ENCODE results near the gene SLC26A11.

The SLC26A11 gene

DNA sequence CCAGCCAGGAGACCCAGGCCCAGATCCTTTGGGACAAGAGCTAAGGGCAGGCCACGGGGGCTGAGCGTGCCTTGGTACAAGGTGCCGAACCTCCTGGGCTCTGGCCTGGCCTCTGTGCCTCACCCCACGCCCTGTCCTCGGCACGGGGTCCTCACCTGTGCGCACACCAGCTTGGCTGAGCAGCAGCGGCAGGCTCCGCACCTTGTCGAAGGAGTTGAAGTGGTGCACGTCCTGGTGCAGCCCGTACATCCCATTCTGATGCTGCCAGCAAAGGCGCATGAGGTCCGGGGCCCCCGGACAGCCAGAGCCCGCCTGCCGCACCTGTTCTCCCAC is 5.4 kb upstream of the SLC26A11 start:
- TF ChIP-seq CTCF (IDR thresholded peaks at IDR 0.05; ENCODE audit: low read depth, low read length): no peak
- Histone ChIP-seq H3K9me3 (ENCODE audit: severe bottlenecking) (no peaks in the 10 kb centered on the region), H3K27ac (no peak overlapping the region), H3K36me3 (peaks cover 47% of the 10 kb centered on the region), H3K4me3 (ENCODE audit: low read depth, low read length) (no peak overlapping the region), H3K27me3 (ENCODE audit: insufficient read depth, low read depth, severe bottlenecking) (no peaks in the 10 kb centered on the region)
- DNase-seq: no peak

- peaks cover 28% of the 10 kb centered on the region for H3K36me3 ChIP-seq
- TF ChIP-seq CTCF (IDR thresholded peaks at IDR 0.05; ENCODE audit: low read depth, low read length): no peak
- DNase-seq: no peak
Measured at GRCh38 chr17:80216473-80217456, 3.5 kb upstream of the SLC26A11 start.

DNA sequence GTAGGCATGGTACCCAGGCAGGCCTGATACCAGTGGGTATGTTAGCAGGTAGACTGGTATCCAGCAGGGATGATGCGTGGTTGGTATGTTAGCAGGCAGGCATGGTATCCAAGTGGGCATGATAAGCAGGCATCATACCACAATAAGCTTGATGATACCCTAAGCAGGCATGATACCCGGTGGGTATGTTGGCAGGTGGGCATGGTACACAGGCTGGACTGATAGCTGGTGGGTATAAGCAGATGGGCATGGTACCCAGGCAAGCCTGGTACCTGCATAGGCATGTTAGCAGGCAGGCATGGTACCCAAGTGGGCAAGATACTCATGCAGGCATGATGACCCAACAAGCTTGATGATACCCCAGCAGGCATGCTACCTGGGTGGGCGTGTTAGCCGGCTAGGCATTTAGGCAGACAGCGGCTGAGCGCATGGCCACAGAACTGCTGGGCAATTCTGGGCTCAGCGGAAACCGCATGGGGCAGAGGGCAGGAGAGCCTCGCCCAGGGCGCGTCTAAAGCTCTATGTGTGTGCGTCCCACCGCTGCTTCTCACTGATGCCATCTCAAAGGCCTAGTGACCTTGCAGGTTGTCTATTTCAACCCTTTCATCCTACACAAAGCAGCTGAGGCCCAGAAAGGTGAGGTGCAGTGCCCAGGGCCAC is 2.4 kb upstream of the SLC26A11 start:
- Histone ChIP-seq H3K36me3 (peaks cover 27% of the 10 kb centered on the region), H3K4me3 (ENCODE audit: low read depth, low read length) (no peak overlapping the region), H3K9me3 (ENCODE audit: severe bottlenecking) (no peaks in the 10 kb centered on the region), H3K27me3 (ENCODE audit: insufficient read depth, low read depth, severe bottlenecking) (no peaks in the 10 kb centered on the region), H3K27ac (no peak overlapping the region)
- TF ChIP-seq CTCF (IDR thresholded peaks at IDR 0.05; ENCODE audit: low read depth, low read length): no peak
- no peak for DNase-seq

More at GRCh38 chr17:80216473-80217456, 3.5 kb upstream of the SLC26A11 start:
- Histone ChIP-seq H3K4me3 (ENCODE audit: low read depth, low read length) (no peak overlapping the region), H3K27me3 (ENCODE audit: insufficient read depth, low read depth, severe bottlenecking) (no peaks in the 10 kb centered on the region), H3K9me3 (ENCODE audit: severe bottlenecking) (no peaks in the 10 kb centered on the region), H3K27ac (no peak overlapping the region)

DNA sequence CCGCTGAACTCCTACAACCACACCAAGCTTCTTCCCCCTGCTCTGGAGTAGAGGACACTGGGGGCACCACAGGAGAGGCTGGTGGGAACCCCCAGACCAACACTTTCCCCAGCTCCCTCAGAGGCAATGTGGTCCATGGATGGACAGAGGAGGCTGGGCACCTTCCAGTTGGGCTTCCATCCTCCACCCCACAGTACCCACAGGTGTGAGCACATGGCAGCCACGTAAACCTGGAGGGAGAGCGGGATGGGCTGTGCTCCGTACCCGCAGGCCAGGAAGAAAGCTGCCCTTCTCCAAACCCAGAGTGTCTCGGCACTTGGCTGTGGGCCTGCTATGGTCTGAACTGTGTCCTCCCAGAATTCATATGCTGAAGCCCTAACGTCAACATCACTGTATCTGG is 1.8 kb upstream of the SLC26A11 start:
- Histone ChIP-seq H3K9me3 (ENCODE audit: severe bottlenecking) (no peaks in the 10 kb centered on the region), H3K36me3 (peaks cover 30% of the 10 kb centered on the region), H3K4me3 (ENCODE audit: low read depth, low read length) (no peak overlapping the region), H3K27ac (no peak overlapping the region), H3K27me3 (ENCODE audit: insufficient read depth, low read depth, severe bottlenecking) (no peaks in the 10 kb centered on the region)
- no peak for TF ChIP-seq CTCF (IDR thresholded peaks at IDR 0.05; ENCODE audit: low read depth, low read length)
- no peak for DNase-seq

DNA sequence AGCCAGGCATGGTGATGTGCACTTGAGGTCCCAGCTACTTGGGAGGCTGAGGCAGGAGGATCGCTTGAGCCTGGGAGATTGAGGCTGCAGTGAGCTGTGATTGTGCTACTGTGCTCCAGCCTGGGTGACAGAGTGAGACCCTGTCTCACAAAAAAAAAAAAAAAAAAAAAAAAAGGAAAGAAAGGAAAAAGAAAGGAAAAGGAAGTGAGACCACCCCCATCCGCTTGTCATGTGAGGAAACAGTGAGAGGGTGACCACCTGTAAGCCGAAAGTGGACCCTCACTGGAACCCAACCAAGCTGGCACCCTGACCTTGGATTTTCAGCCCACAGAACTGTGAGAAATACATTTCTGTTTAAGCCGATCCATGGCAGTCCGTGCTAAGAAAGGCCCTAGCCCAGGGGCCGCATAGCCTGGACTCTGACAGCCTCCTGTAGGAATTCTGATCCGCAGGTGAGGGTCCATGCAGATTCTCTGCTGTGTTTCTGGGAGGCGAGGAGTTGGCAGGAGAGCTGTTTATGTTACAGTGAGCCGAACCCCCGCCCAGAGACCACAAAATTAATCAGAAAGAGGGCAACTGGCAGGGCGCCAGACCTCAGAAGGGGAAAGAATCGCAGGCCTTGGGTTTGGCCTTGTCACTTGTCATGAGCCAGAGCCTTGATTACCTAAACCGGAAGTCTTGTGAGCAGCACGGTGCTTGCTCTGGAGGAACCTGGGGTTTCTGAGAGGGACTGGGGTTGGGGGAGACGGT is 1.0 kb upstream of the SLC26A11 start:
- peaks cover 27% of the 10 kb centered on the region for H3K36me3 ChIP-seq

More for the DNA sequence above, 1.0 kb upstream of the SLC26A11 start:
- Histone ChIP-seq H3K27ac (peak overlapping the region; percentile 79), H3K9me3 (ENCODE audit: severe bottlenecking) (no peaks in the 10 kb centered on the region), H3K4me3 (ENCODE audit: low read depth, low read length) (peak overlapping the region; percentile 82), H3K27me3 (ENCODE audit: insufficient read depth, low read depth, severe bottlenecking) (no peaks in the 10 kb centered on the region)
- no peak for DNase-seq
- TF ChIP-seq CTCF (IDR thresholded peaks at IDR 0.05; ENCODE audit: low read depth, low read length): no peak

Data from WERI-Rb-1 (cell line).